ENCODE data around the gene GGACT. TPM values are rescaled to one million over a fixed set of nuclear protein-coding genes. Genes with fewer than 3 reads are reported as not detected.

The GGACT gene
- total and polyA plus RNA-seq, 2 donors from 2014 or later: 9.3 to 15.6 TPM

DNA sequence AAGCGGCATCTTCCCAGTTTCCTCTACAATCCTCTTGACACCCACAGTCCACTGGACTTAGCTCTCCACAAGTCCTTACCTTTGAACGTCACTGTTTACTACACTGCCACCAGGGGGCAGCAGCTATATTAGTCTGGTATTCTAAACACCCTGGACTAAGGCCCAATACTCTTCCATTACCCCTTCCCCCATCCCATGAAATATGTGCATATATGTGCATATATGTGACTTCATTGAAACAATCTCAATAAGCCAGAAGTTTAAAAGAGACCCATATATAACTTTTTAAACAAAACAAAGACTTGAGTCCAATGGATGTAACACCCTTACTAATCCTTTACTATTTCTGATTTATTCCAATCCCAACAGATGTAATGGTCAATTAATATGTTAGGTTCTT, 15.5 kb downstream of the GGACT start:
- Histone ChIP-seq H3K4me3 (ENCODE audit: low read length in 3 of 3) (no peak overlapping the region), H3K9me3 (ENCODE audit: control insufficient read depth in 2 of 3, insufficient read depth in 1 of 3, low read length in 3 of 3) (no peaks in the 10 kb centered on the region), H3K27ac (ENCODE audit: low read depth in 2 of 2, low read length in 2 of 2) (no peak overlapping the region), H3K9ac (ENCODE audit: low read length in 3 of 3) (no peak overlapping the region), H3K36me3 (ENCODE audit: control insufficient read depth in 2 of 3, insufficient read depth in 3 of 3, low read length in 3 of 3) (no peaks in the 10 kb centered on the region), H3K4me1 (ENCODE audit: control insufficient read depth in 2 of 3, insufficient read depth in 2 of 3, low read depth in 1 of 3, low read length in 3 of 3) (no peaks in the 10 kb centered on the region), H3K27me3 (ENCODE audit: control insufficient read depth, insufficient read depth, low read length) (no peaks in the 10 kb centered on the region)
- peak in 4 of 5 donors; percentile 34 to 69 (median 50) for DNase-seq
- TF ChIP-seq, protein P1, sequence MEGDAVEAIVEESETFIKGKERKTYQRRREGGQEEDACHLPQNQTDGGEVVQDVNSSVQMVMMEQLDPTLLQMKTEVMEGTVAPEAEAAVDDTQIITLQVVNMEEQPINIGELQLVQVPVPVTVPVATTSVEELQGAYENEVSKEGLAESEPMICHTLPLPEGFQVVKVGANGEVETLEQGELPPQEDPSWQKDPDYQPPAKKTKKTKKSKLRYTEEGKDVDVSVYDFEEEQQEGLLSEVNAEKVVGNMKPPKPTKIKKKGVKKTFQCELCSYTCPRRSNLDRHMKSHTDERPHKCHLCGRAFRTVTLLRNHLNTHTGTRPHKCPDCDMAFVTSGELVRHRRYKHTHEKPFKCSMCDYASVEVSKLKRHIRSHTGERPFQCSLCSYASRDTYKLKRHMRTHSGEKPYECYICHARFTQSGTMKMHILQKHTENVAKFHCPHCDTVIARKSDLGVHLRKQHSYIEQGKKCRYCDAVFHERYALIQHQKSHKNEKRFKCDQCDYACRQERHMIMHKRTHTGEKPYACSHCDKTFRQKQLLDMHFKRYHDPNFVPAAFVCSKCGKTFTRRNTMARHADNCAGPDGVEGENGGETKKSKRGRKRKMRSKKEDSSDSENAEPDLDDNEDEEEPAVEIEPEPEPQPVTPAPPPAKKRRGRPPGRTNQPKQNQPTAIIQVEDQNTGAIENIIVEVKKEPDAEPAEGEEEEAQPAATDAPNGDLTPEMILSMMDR (IDR thresholded peaks at IDR 0.05; ENCODE audit: borderline replicate concordance, extremely low read depth, insufficient read depth): peak; percentile 55
- intact Hi-C loops (cut with DNase I): no loop called here
- FAIRE-seq: no peak

DNA sequence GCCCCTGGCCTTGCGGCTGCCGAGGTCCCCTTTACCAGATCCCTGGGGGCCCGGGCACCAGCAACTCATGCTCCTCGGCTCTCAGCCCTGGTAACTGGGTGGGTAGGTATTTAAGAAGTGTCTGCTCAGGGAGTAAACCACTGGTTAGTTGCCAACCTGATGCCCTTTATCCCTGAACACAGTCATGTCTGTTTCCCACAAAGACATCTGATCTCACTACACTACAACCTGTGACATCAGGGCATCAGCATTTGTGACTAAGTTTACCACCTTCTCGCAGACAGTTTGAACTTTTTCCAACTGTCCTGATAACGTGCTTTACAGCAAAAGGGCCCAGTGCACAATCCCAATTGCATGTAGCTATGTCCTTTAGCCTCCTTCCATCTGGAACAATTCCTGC, 22.0 kb downstream of the GGACT start:
- Histone ChIP-seq H3K9me3 (ENCODE audit: control insufficient read depth in 2 of 3, insufficient read depth in 1 of 3, low read length in 3 of 3) (peaks cover 0 to 5% (median 0%) of the 10 kb centered on the region in 3 donors), H3K27ac (ENCODE audit: low read depth in 2 of 2, low read length in 2 of 2) (no peak overlapping the region), H3K4me3 (ENCODE audit: low read length in 3 of 3) (no peak overlapping the region), H3K27me3 (ENCODE audit: control insufficient read depth, insufficient read depth, low read length) (no peaks in the 10 kb centered on the region), H3K36me3 (ENCODE audit: control insufficient read depth in 2 of 3, insufficient read depth in 3 of 3, low read length in 3 of 3) (no peaks in the 10 kb centered on the region), H3K4me1 (ENCODE audit: control insufficient read depth in 2 of 3, insufficient read depth in 2 of 3, low read depth in 1 of 3, low read length in 3 of 3) (peaks cover 0 to 8% (median 0%) of the 10 kb centered on the region in 3 donors), H3K9ac (ENCODE audit: low read length in 3 of 3) (no peak overlapping the region)
- DNase-seq: no peak
- TF ChIP-seq, protein P1 (IDR thresholded peaks at IDR 0.05; ENCODE audit: borderline replicate concordance, extremely low read depth, insufficient read depth): no peak
- FAIRE-seq: no peak
- intact Hi-C loops (cut with DNase I): no loop called here

DNA sequence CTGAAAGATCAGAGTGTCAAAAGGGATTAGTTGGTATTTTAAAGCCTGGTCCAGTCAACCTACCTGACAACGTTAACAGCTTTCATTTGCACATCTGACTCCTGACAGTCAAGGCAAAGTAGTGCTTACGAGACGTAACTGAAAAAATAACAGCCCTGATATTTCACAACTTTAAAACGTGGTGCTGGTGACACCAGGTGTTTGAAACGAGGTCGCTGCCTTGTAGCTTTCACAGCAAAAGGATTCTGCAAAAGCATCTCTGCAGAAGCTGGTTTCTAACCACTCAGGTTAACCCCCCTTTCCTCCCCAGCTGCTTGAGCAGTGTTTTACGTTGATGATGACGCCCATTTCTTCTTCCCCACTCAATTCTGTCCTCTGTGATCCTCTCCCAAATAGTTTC, 23.3 kb downstream of the GGACT start:
- Histone ChIP-seq H3K4me3 (ENCODE audit: low read length in 3 of 3) (no peak overlapping the region), H3K36me3 (ENCODE audit: control insufficient read depth in 2 of 3, insufficient read depth in 3 of 3, low read length in 3 of 3) (no peaks in the 10 kb centered on the region), H3K4me1 (ENCODE audit: control insufficient read depth in 2 of 3, insufficient read depth in 2 of 3, low read depth in 1 of 3, low read length in 3 of 3) (peaks cover 0 to 20% (median 5%) of the 10 kb centered on the region in 3 donors), H3K9ac (ENCODE audit: low read length in 3 of 3) (no peak overlapping the region), H3K9me3 (ENCODE audit: control insufficient read depth in 2 of 3, insufficient read depth in 1 of 3, low read length in 3 of 3) (peaks cover 0 to 5% (median 0%) of the 10 kb centered on the region in 3 donors), H3K27me3 (ENCODE audit: control insufficient read depth, insufficient read depth, low read length) (no peaks in the 10 kb centered on the region), H3K27ac (ENCODE audit: low read depth in 2 of 2, low read length in 2 of 2) (no peak overlapping the region)
- intact Hi-C loops (cut with DNase I): no loop called here
- TF ChIP-seq, protein P1 (IDR thresholded peaks at IDR 0.05; ENCODE audit: borderline replicate concordance, extremely low read depth, insufficient read depth): no peak
- DNase-seq (no peak), FAIRE-seq (no peak)
